PC-9 (cell line): ENCODE data around the gene NBEA. TPM values are rescaled to one million over a fixed set of nuclear protein-coding genes. Genes with fewer than 3 reads are reported as not detected.

Experiments
- BruUV-seq: library from RNA; stranded (reverse); fragments of 400-500 nt; replicated peaks from 2 replicates; lab custom pipeline; 2021; lab: Mats Ljungman, UMichigan
- CTCF ChIA-PET: fragments of 300-600 bp; sonication (Branson Sonifier 250); formaldehyde crosslinking; loops from one replicate; lab custom pipeline; 2022; ENCODE audit warnings: antibody characterized with exemption; lab: Charles Lee
- POLR2A ChIA-PET: fragments of 300-600 bp; sonication (Branson Sonifier 250); formaldehyde crosslinking; loops from one replicate; lab custom pipeline; 2022; ENCODE audit warnings: antibody characterized with exemption; ENCODE audit not compliant: unreplicated experiment; lab: Charles Lee
- DNase-seq, 2 experiments: peaks; one replicate each; pipeline versions ENCODE4 v3.0.0 to v3.0.0-alpha.2; 2015 to 2022; ENCODE audit warnings: mixed read lengths in 1 of 2
- H2AFZ ChIP-seq: fragments of 200-600 bp; sonication (generic); 2 replicates; pipeline ENCODE4 v1.8.1; 2017; ENCODE audit warnings: antibody characterized with exemption
- H3F3A ChIP-seq: fragments of 200-600 bp; sonication (generic); 2 replicates; pipeline ENCODE4 v1.8.1; 2017; ENCODE audit warnings: antibody characterized with exemption, mild to moderate bottlenecking, low read depth; ENCODE audit not compliant: insufficient read depth
- H3K27ac ChIP-seq: fragments of 200-600 bp; sonication (generic); 2 replicates; pipeline ENCODE4 v1.6.1; 2016; ENCODE audit warnings: mixed run types
- H3K27me3 ChIP-seq: fragments of 200-600 bp; sonication (generic); 2 replicates; pipeline ENCODE4 v1.6.1; 2016; ENCODE audit warnings: low read depth, mixed run types; ENCODE audit not compliant: insufficient read depth
- H3K36me3 ChIP-seq: fragments of 200-600 bp; sonication (generic); 2 replicates; pipeline ENCODE4 v1.6.1; 2016; ENCODE audit warnings: low read depth, mixed run types
- H3K4me1 ChIP-seq: fragments of 200-600 bp; sonication (generic); replicated peaks from 2 replicates; pipeline ENCODE4 v1.6.1; 2016; ENCODE audit warnings: mixed run types; ENCODE audit not compliant: insufficient read depth
- H3K4me2 ChIP-seq: fragments of 200-600 bp; sonication (generic); 2 replicates; pipeline ENCODE4 v1.6.1; 2017; ENCODE audit warnings: mixed run types
- H3K4me3 ChIP-seq: fragments of 200-600 bp; sonication (generic); 2 replicates; pipeline ENCODE4 v1.6.1; 2016; ENCODE audit warnings: mixed run types
- H3K79me2 ChIP-seq: fragments of 200-600 bp; sonication (generic); 2 replicates; pipeline ENCODE4 v1.6.1; 2017; ENCODE audit warnings: low read depth, mixed run types
- H3K9me2 ChIP-seq: fragments of 200-600 bp; sonication (generic); 2 replicates; pipeline ENCODE4 v1.8.1; 2017; ENCODE audit warnings: mild to moderate bottlenecking; ENCODE audit not compliant: insufficient read depth
- H3K9me3 ChIP-seq: fragments of 200-600 bp; sonication (generic); 2 replicates; pipeline ENCODE4 v1.8.1; 2016; ENCODE audit warnings: low read depth; ENCODE audit not compliant: insufficient read depth
- H4K20me1 ChIP-seq: fragments of 200-600 bp; sonication (generic); 2 replicates; pipeline ENCODE4 v1.8.1; 2017; ENCODE audit not compliant: insufficient read depth
- CTCF ChIP-seq: fragments of 200-600 bp; sonication (generic); conservative IDR thresholded peaks from 2 replicates; pipeline ENCODE4 v1.6.1; 2017; ENCODE audit warnings: mixed run types, antibody characterized with exemption, mild to moderate bottlenecking, moderate library complexity
- EZH2 ChIP-seq: fragments of 200-600 bp; sonication (generic); IDR thresholded peaks from 2 replicates; pipeline ENCODE4 v1.8.0; 2017; ENCODE audit warnings: antibody characterized with exemption, low read depth
- intact Hi-C: fragments of 100-400 bp; cut with micrococcal nuclease; formaldehyde crosslinking; loops from one replicate; pipeline ENCODE4 v1.10.0; 2022; ENCODE audit not compliant: unreplicated experiment
- total RNA-seq: library from RNA; stranded (reverse); gene quantifications from 2 replicates; pipeline ENCODE4 v1.2.3, GENCODE V29; 2021

The NBEA gene
- total RNA-seq, 1 experiment from 2014 or later, result 4.0 TPM

- TF ChIP-seq CTCF, result no peak
- no peak for TF ChIP-seq EZH2
- no peaks in the 10 kb centered on the region for H3K36me3 ChIP-seq
- H2AFZ ChIP-seq, result no peak overlapping the region
- ChIA-PET POLR2A (no interaction called here), CTCF (no interaction called here)
- DNase-seq, result peak in 1 of 2 experiments; percentile 37
- intact Hi-C loops, result no loop called here
- H3K27me3 ChIP-seq, result no peaks in the 10 kb centered on the region
- no peak overlapping the region for H3K4me2 ChIP-seq
- H3F3A ChIP-seq, result no peaks in the 10 kb centered on the region
- H3K9me2 ChIP-seq, result no peaks in the 10 kb centered on the region
- peaks cover 9% of the 10 kb centered on the region for H3K9me3 ChIP-seq
- peaks cover 4% of the 10 kb centered on the region; the same call in 1 of the 2 replicates for H3K79me2 ChIP-seq
- no peaks in the 10 kb centered on the region for H3K4me1 ChIP-seq
- no peak overlapping the region for H3K27ac ChIP-seq
- no peaks in the 10 kb centered on the region for H4K20me1 ChIP-seq
- no TSS peak for BruUV-seq
- no peak overlapping the region for H3K4me3 ChIP-seq
Measured at GRCh38 chr13:35025314-35025713, 83.2 kb downstream of the NBEA start.

GRCh38 chr13:35028338-35028867 lies 86.3 kb downstream of the NBEA start:
- no peaks in the 10 kb centered on the region for H3F3A ChIP-seq
- no TSS peak for BruUV-seq
- H3K9me2 ChIP-seq, result no peaks in the 10 kb centered on the region
- no peak for DNase-seq
- no peaks in the 10 kb centered on the region for H3K79me2 ChIP-seq
- no peaks in the 10 kb centered on the region for H3K27me3 ChIP-seq
- H2AFZ ChIP-seq, result no peak overlapping the region
- no peaks in the 10 kb centered on the region for H3K4me1 ChIP-seq
- no peaks in the 10 kb centered on the region for H3K36me3 ChIP-seq
- TF ChIP-seq EZH2 (no peak), CTCF (no peak)
- intact Hi-C loops, result no loop called here
- peaks cover 4% of the 10 kb centered on the region; the same call in 1 of the 2 replicates for H3K9me3 ChIP-seq
- ChIA-PET CTCF (no interaction called here), POLR2A (no interaction called here)
- H3K4me2 ChIP-seq, result no peak overlapping the region
- H3K27ac ChIP-seq, result no peak overlapping the region
- H4K20me1 ChIP-seq, result no peaks in the 10 kb centered on the region
- no peak overlapping the region for H3K4me3 ChIP-seq

GRCh38 chr13:35039012-35039411 lies 96.9 kb downstream of the NBEA start:
- Histone ChIP-seq H3K9me2 (no peaks in the 10 kb centered on the region), H3K4me3 (no peak overlapping the region), H2AFZ (no peak overlapping the region), H3K4me1 (no peaks in the 10 kb centered on the region), H4K20me1 (no peaks in the 10 kb centered on the region), H3K27me3 (no peaks in the 10 kb centered on the region), H3K27ac (no peak overlapping the region), H3K36me3 (no peaks in the 10 kb centered on the region), H3F3A (no peaks in the 10 kb centered on the region), H3K9me3 (no peaks in the 10 kb centered on the region; the same call in 1 of the 2 replicates), H3K4me2 (no peak overlapping the region), H3K79me2 (no peaks in the 10 kb centered on the region)
- TF ChIP-seq CTCF (no peak), EZH2 (no peak)
- BruUV-seq, result no TSS peak
- intact Hi-C loops, result no loop called here
- no peak for DNase-seq
- CTCF ChIA-PET, result no interaction called here
- POLR2A ChIA-PET, result no interaction called here
